H9 (cell line): ENCODE data around the gene STAT3. TPM values are rescaled to one million over a fixed set of nuclear protein-coding genes. Genes with fewer than 3 reads are reported as not detected.

Source experiments
- DNase-seq: peaks from one replicate; pipeline ENCODE4 v3.0.0-alpha.2; 2017
- H2AFZ ChIP-seq: one replicate; pipeline ENCODE4 v1.6.1; 2013; ENCODE audit warnings: mild to moderate bottlenecking, low read length, control low read depth, moderate library complexity
- H2AK5ac ChIP-seq: 2 replicates; pipeline ENCODE4 v1.6.1; 2013; ENCODE audit warnings: low read length, control low read depth, mixed read lengths; ENCODE audit not compliant: insufficient read length
- H2BK120ac ChIP-seq: one replicate; pipeline ENCODE4 v1.6.1; 2013; ENCODE audit warnings: low read depth, mild to moderate bottlenecking, low read length, control low read depth, inconsistent platforms; ENCODE audit not compliant: poor library complexity, severe bottlenecking
- H2BK12ac ChIP-seq: 2 replicates; pipeline ENCODE4 v1.6.1; 2013; ENCODE audit warnings: low read length, control low read depth, mixed read lengths, low read depth; ENCODE audit not compliant: insufficient read length
- H2BK15ac ChIP-seq: 2 replicates; pipeline ENCODE4 v1.6.1; 2013; ENCODE audit warnings: low read depth, low read length, control low read depth
- H2BK20ac ChIP-seq: one replicate; pipeline ENCODE4 v1.6.1; 2013; ENCODE audit warnings: low read depth, mild to moderate bottlenecking, low read length, control low read depth, inconsistent platforms; ENCODE audit not compliant: poor library complexity, severe bottlenecking
- H2BK5ac ChIP-seq: 2 replicates; pipeline ENCODE4 v1.6.1; 2013; ENCODE audit warnings: low read length, control low read depth, mixed read lengths; ENCODE audit not compliant: insufficient read length
- H3K14ac ChIP-seq: 2 replicates; pipeline ENCODE4 v1.6.1; 2013; ENCODE audit warnings: low read length, control low read depth; ENCODE audit not compliant: insufficient read depth
- H3K18ac ChIP-seq: 2 replicates; pipeline ENCODE4 v1.6.1; 2013; ENCODE audit warnings: low read depth, mild to moderate bottlenecking, mixed read lengths, low read length, control low read depth; ENCODE audit not compliant: insufficient read length
- H3K23ac ChIP-seq: 2 replicates; pipeline ENCODE4 v1.6.1; 2013; ENCODE audit warnings: low read length, control low read depth, mixed read lengths, low read depth; ENCODE audit not compliant: insufficient read length
- H3K23me2 ChIP-seq: 2 replicates; pipeline ENCODE4 v1.6.1; 2013; ENCODE audit warnings: low read depth, mild to moderate bottlenecking, mixed read lengths, low read length, control low read depth; ENCODE audit not compliant: insufficient read length, poor library complexity, severe bottlenecking
- H3K27ac ChIP-seq: 2 replicates; pipeline ENCODE4 v1.5.1; 2013; ENCODE audit warnings: low read length, control low read depth, mixed read lengths, low read depth; ENCODE audit not compliant: insufficient read length
- H3K27me3 ChIP-seq: 2 replicates; pipeline ENCODE4 v1.6.1; 2013; ENCODE audit warnings: low read length, control low read depth, inconsistent platforms; ENCODE audit not compliant: insufficient read depth
- H3K4ac ChIP-seq: 2 replicates; pipeline ENCODE4 v1.6.1; 2013; ENCODE audit warnings: low read depth, mild to moderate bottlenecking, control low read depth, inconsistent platforms, low read length, moderate library complexity
- H3K4me1 ChIP-seq: 2 replicates; pipeline ENCODE4 v1.6.1; 2013; ENCODE audit warnings: low read length, control low read depth, inconsistent platforms; ENCODE audit not compliant: insufficient read depth
- H3K4me2 ChIP-seq: 2 replicates; pipeline ENCODE4 v1.6.1; 2013; ENCODE audit warnings: low read length, control low read depth, mixed read lengths; ENCODE audit not compliant: insufficient read length, insufficient read depth
- H3K56ac ChIP-seq: 2 replicates; pipeline ENCODE4 v1.6.1; 2013; ENCODE audit warnings: low read depth, mild to moderate bottlenecking, mixed read lengths, low read length, control low read depth; ENCODE audit not compliant: insufficient read length
- H3K79me1 ChIP-seq: 2 replicates; pipeline ENCODE4 v1.6.1; 2013; ENCODE audit warnings: low read depth, mild to moderate bottlenecking, moderate library complexity, low read length, control low read depth, inconsistent platforms; ENCODE audit not compliant: insufficient read depth, poor library complexity, severe bottlenecking
- H3K79me2 ChIP-seq: 2 replicates; pipeline ENCODE4 v1.6.1; 2013; ENCODE audit warnings: low read length, control low read depth, inconsistent platforms; ENCODE audit not compliant: insufficient read depth
- H3K9ac ChIP-seq: 2 replicates; pipeline ENCODE4 v1.6.1; 2013; ENCODE audit warnings: low read length, control low read depth, mixed read lengths; ENCODE audit not compliant: insufficient read length; ENCODE audit errors: extremely low read depth
- H3K9me3 ChIP-seq: one replicate; pipeline ENCODE4 v1.6.1; 2013; ENCODE audit warnings: low read depth, low read length, inconsistent platforms; ENCODE audit not compliant: control insufficient read depth
- H3T11ph ChIP-seq: one replicate; pipeline ENCODE4 v1.6.1; 2013; ENCODE audit warnings: mild to moderate bottlenecking, low read length, control low read depth, inconsistent platforms
- H4K20me1 ChIP-seq: one replicate; pipeline ENCODE4 v1.6.1; 2013; ENCODE audit not compliant: control insufficient read depth, insufficient read length, insufficient read depth
- H4K5ac ChIP-seq: 2 replicates; pipeline ENCODE4 v1.6.1; 2013; ENCODE audit warnings: low read depth, mild to moderate bottlenecking, mixed read lengths, low read length, control low read depth; ENCODE audit not compliant: insufficient read length
- H4K8ac ChIP-seq: replicated peaks from 2 replicates; pipeline ENCODE4 v1.6.1; 2013; ENCODE audit warnings: low read length, control low read depth, mixed read lengths, low read depth; ENCODE audit not compliant: insufficient read length
- H4K91ac ChIP-seq: 2 replicates; pipeline ENCODE4 v1.6.1; 2013; ENCODE audit warnings: low read depth, mild to moderate bottlenecking, moderate library complexity, mixed read lengths, low read length, control low read depth; ENCODE audit not compliant: insufficient read length
- H3K27ac Mint-ChIP-seq, 3 experiments: 2 replicates in 2 of 3; 3 replicates in 1 of 3; pipeline ENCODE4 v1.8.0; 2020 to 2021; ENCODE audit warnings: mixed read lengths in 3 of 3, mild to moderate bottlenecking in 1 of 3, moderate library complexity in 1 of 3
- H3K27me3 Mint-ChIP-seq: 2 replicates; pipeline ENCODE4 v1.8.0; 2021; ENCODE audit warnings: low read depth, mild to moderate bottlenecking, moderate library complexity, mixed read lengths
- H3K36me3 Mint-ChIP-seq, 3 experiments: 2 replicates in 2 of 3; 3 replicates in 1 of 3; pipeline ENCODE4 v1.8.0; 2020 to 2021; ENCODE audit warnings: low read depth in 3 of 3, mixed read lengths in 3 of 3; ENCODE audit not compliant: insufficient read depth in 1 of 3
- H3K4me1 Mint-ChIP-seq, 2 experiments: 2 replicates each; pipeline ENCODE4 v1.8.0; 2020; ENCODE audit warnings: mixed read lengths in 2 of 2
- H3K4me3 Mint-ChIP-seq, 2 experiments: 2 replicates in 1 of 2; 3 replicates in 1 of 2; pipeline ENCODE4 v1.8.0; 2020 to 2021; ENCODE audit warnings: mild to moderate bottlenecking in 2 of 2, mixed read lengths in 2 of 2, moderate library complexity in 1 of 2
- H3K9me3 Mint-ChIP-seq, 2 experiments: 2 replicates in 1 of 2; 3 replicates in 1 of 2; pipeline ENCODE4 v1.8.0; 2020; ENCODE audit warnings: mild to moderate bottlenecking in 2 of 2, mixed read lengths in 2 of 2, moderate library complexity in 1 of 2
- WGBS: extraction: QIAGEN DNeasy Blood & Tissue Kit; methylation state at CpG from one replicate; pipeline ENCODE4 v1.1.7; 2013; ENCODE audit warnings: missing lambda C conversion rate, low lambda C conversion rate, mixed read lengths; ENCODE audit not compliant: insufficient read length; ENCODE audit errors: extremely low coverage; 5-methylcytosine and 5-hydroxymethylcytosine counted together
- total RNA-seq: library from RNA; stranded (reverse); gene quantifications from 2 replicates; pipeline ENCODE4 v1.2.1, GENCODE V29; 2021
- TF ChIP-seq, protein P1 (sequence below): fragments of 200-600 bp; sonication (generic); conservative IDR thresholded peaks from 3 replicates; pipeline ENCODE4 v1.8.0; 2021; ENCODE audit warnings: antibody characterized with exemption, mild to moderate bottlenecking

The STAT3 gene
- total RNA-seq, 1 experiment from 2014 or later = 83.2 TPM

DNA sequence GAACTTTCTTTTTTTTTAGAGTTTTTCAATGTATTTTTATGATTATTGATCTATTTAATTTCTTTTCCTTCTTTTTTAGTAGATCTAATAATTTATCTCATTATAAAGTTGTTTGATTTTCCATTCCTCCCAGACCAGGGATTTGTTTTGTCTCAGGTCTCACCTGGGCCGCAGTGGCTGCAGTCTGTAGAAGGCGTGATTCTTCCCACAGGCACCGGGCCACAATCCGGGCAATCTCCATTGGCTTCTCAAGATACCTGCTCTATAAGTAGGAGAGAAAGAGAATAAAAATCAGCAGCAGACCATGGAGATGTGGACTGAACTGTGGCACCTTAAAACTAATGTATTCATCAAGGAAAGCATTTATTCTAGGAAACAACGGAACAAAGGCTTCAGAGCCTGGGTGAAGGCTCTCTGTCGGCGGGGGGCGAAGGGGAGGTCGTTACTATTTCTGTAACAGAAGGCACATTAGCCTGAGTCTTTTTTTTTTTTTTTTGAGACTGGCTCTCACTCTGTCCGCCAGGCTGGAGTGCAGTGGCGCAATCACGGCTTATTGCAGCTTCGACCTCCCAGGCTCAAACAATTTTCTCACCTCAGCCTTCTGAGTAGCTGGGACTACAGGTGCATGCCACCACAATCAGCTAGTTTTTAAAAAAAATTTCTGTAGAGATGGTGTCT, 42.7 kb downstream of the STAT3 start:
- no peak overlapping the region for H3T11ph ChIP-seq
- DNase-seq = no peak
- WGBS = no CpG with 5 or more reads among the region's 13 CpGs
- Mint-ChIP-seq H3K36me3 (peaks cover 26 to 69% (median 60%) of the 10 kb centered on the region in 3 experiments; a peak in 6 of 7 replicates), H3K9me3 (no peaks in the 10 kb centered on the region), H3K27ac (peak overlapping the region in 2 of 3 experiments; percentile 32 to 95; a peak in 2 of 7 replicates), H3K4me1 (peaks cover 19 to 38% of the 10 kb centered on the region in 2 experiments), H3K27me3 (no peaks in the 10 kb centered on the region), H3K4me3 (no peak overlapping the region)
- no peak overlapping the region for H3K4me2 ChIP-seq
- no peak overlapping the region for H3K9ac ChIP-seq
- H3K79me1 ChIP-seq = no peaks in the 10 kb centered on the region
- H3K9me3 ChIP-seq = no peaks in the 10 kb centered on the region
- H3K23me2 ChIP-seq = no peaks in the 10 kb centered on the region
- peaks cover 2% of the 10 kb centered on the region for H3K4me1 ChIP-seq
- H2BK20ac ChIP-seq = no peak overlapping the region
- no peaks in the 10 kb centered on the region for H3K79me2 ChIP-seq
- no peak overlapping the region for H2BK5ac ChIP-seq
- H3K18ac ChIP-seq = no peak overlapping the region
- no peak overlapping the region for H4K91ac ChIP-seq
- TF ChIP-seq, protein P1, sequence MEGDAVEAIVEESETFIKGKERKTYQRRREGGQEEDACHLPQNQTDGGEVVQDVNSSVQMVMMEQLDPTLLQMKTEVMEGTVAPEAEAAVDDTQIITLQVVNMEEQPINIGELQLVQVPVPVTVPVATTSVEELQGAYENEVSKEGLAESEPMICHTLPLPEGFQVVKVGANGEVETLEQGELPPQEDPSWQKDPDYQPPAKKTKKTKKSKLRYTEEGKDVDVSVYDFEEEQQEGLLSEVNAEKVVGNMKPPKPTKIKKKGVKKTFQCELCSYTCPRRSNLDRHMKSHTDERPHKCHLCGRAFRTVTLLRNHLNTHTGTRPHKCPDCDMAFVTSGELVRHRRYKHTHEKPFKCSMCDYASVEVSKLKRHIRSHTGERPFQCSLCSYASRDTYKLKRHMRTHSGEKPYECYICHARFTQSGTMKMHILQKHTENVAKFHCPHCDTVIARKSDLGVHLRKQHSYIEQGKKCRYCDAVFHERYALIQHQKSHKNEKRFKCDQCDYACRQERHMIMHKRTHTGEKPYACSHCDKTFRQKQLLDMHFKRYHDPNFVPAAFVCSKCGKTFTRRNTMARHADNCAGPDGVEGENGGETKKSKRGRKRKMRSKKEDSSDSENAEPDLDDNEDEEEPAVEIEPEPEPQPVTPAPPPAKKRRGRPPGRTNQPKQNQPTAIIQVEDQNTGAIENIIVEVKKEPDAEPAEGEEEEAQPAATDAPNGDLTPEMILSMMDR = no peak
- H3K27me3 ChIP-seq = no peaks in the 10 kb centered on the region
- no peak overlapping the region for H3K4ac ChIP-seq
- H4K5ac ChIP-seq = no peak overlapping the region
- H3K56ac ChIP-seq = no peak overlapping the region
- peaks cover 3% of the 10 kb centered on the region for H4K20me1 ChIP-seq
- no peak overlapping the region for H3K14ac ChIP-seq
- H3K23ac ChIP-seq = no peak overlapping the region
- no peak overlapping the region for H3K27ac ChIP-seq
- H2BK15ac ChIP-seq = no peak overlapping the region
- no peak overlapping the region for H2AK5ac ChIP-seq
- H2AFZ ChIP-seq = no peak overlapping the region
- no peak overlapping the region for H2BK12ac ChIP-seq
- H2BK120ac ChIP-seq = no peak overlapping the region
- no peak overlapping the region for H4K8ac ChIP-seq
